Measurements from ENCODE around the gene RALGAPB. TPM values are rescaled to one million over a fixed set of nuclear protein-coding genes. Genes with fewer than 3 reads are reported as not detected.
A peak's percentile ranks its signal among the peaks of the same experiment; 100 is the strongest.
"Not testable (repeated sequence)": the region's sequence is repeated elsewhere in the genome, so short reads cannot be mapped to it uniquely, and the experiment has no call there.

The RALGAPB gene
- total RNA-seq, 1 donor from 2014 or later, result 21.4 TPM

GRCh38 chr20:38458314-38458713 is 14.3 kb upstream of the RALGAPB start:
- Histone ChIP-seq H3K27ac (replicated peaks) (no peak overlapping the region), H3K9me3 (replicated peaks) (no peaks in the 10 kb centered on the region), H3K4me3 (no peak overlapping the region), H3K27me3 (ENCODE audit: low read depth) (no peaks in the 10 kb centered on the region), H3K36me3 (no peaks in the 10 kb centered on the region), H3K4me1 (peaks cover 12% of the 10 kb centered on the region)
- no peak for TF ChIP-seq CTCF (IDR thresholded peaks at IDR 0.05; ENCODE audit: borderline replicate concordance)
- DNase-seq, result no peak
- intact Hi-C loops (cut with micrococcal nuclease), result no loop called here

GRCh38 chr20:38460040-38460623 is 12.5 kb upstream of the RALGAPB start:
- Histone ChIP-seq H3K4me1 (peaks cover 9% of the 10 kb centered on the region), H3K36me3 (no peaks in the 10 kb centered on the region), H3K9me3 (replicated peaks) (no peaks in the 10 kb centered on the region), H3K27ac (replicated peaks) (peak overlapping the region; percentile 0), H3K4me3 (no peak overlapping the region), H3K27me3 (ENCODE audit: low read depth) (no peaks in the 10 kb centered on the region)
- no peak for DNase-seq
- intact Hi-C loops (cut with micrococcal nuclease), result no loop called here
- TF ChIP-seq CTCF (IDR thresholded peaks at IDR 0.05; ENCODE audit: borderline replicate concordance), result no peak

- H3K4me3 ChIP-seq; DNase-seq; H3K27ac ChIP-seq (replicated peaks); H3K27me3 ChIP-seq (ENCODE audit: low read depth); H3K36me3 ChIP-seq; H3K9me3 ChIP-seq (replicated peaks); intact Hi-C loops (cut with micrococcal nuclease); H3K4me1 ChIP-seq: not testable (repeated sequence)
These were observed 12.0 kb upstream of the RALGAPB start for GRCh38 chr20:38460631-38461030.

GRCh38 chr20:38461167-38461566 is 11.5 kb upstream of the RALGAPB start:
- intact Hi-C loops (cut with micrococcal nuclease), result not testable (repeated sequence)

GRCh38 chr20:38461569-38461968 is 11.1 kb upstream of the RALGAPB start:
- H3K27me3 ChIP-seq (ENCODE audit: low read depth); H3K9me3 ChIP-seq (replicated peaks); H3K27ac ChIP-seq (replicated peaks); DNase-seq; H3K36me3 ChIP-seq; H3K4me1 ChIP-seq; H3K4me3 ChIP-seq; intact Hi-C loops (cut with micrococcal nuclease): not testable (repeated sequence)

More at GRCh38 chr20:38461167-38461566, 11.5 kb upstream of the RALGAPB start:
- H3K36me3 ChIP-seq; H3K27me3 ChIP-seq (ENCODE audit: low read depth); H3K4me1 ChIP-seq; DNase-seq; H3K27ac ChIP-seq (replicated peaks); H3K9me3 ChIP-seq (replicated peaks); H3K4me3 ChIP-seq: not testable (repeated sequence)

- H3K27ac ChIP-seq (replicated peaks), result no peak overlapping the region
- DNase-seq, result no peak
- no peak for TF ChIP-seq CTCF (IDR thresholded peaks at IDR 0.05; ENCODE audit: borderline replicate concordance)
- H3K4me1 ChIP-seq, result no peaks in the 10 kb centered on the region
- no peak overlapping the region for H3K4me3 ChIP-seq
- no peaks in the 10 kb centered on the region for H3K9me3 ChIP-seq (replicated peaks)
- no peaks in the 10 kb centered on the region for H3K27me3 ChIP-seq (ENCODE audit: low read depth)
- intact Hi-C loops (cut with micrococcal nuclease), result no loop called here
- no peaks in the 10 kb centered on the region for H3K36me3 ChIP-seq
These were observed 6.5 kb upstream of the RALGAPB start for GRCh38 chr20:38466171-38466570.

- Histone ChIP-seq H3K4me1 (peaks cover 2% of the 10 kb centered on the region), H3K27ac (replicated peaks) (no peak overlapping the region), H3K9me3 (replicated peaks) (no peaks in the 10 kb centered on the region), H3K27me3 (ENCODE audit: low read depth) (no peaks in the 10 kb centered on the region), H3K4me3 (no peak overlapping the region), H3K36me3 (no peaks in the 10 kb centered on the region)
- intact Hi-C loops (cut with micrococcal nuclease), result no loop called here
- TF ChIP-seq CTCF (IDR thresholded peaks at IDR 0.05; ENCODE audit: borderline replicate concordance), result no peak
- no peak for DNase-seq
These were observed 5.7 kb upstream of the RALGAPB start for GRCh38 chr20:38466983-38467382.
